H1 (cell line): Measurements from ENCODE around the gene MX1. TPM values are rescaled to one million over a fixed set of nuclear protein-coding genes. Genes with fewer than 3 reads are reported as not detected.

Experiments
- ATF2 ChIP-seq: IDR thresholded peaks from 2 replicates; pipeline ENCODE4 v1.6.1; 2012; ENCODE audit warnings: low read length, inconsistent platforms
- CHD7 ChIP-seq: fragments of 300-600 bp; sonication (generic); IDR thresholded peaks from 2 replicates; pipeline ENCODE4 v1.7.1; 2012; ENCODE audit warnings: low read length, moderate library complexity, mild to moderate bottlenecking, inconsistent platforms; ENCODE audit not compliant: insufficient replicate concordance
- CREB1 ChIP-seq: IDR thresholded peaks from 2 replicates; pipeline ENCODE4 v1.6.1; 2012; ENCODE audit warnings: inconsistent platforms
- FOSL1 ChIP-seq: IDR thresholded peaks from 2 replicates; pipeline ENCODE4 v1.6.1; 2011; ENCODE audit warnings: mild to moderate bottlenecking, low read depth, low read length, moderate library complexity; ENCODE audit not compliant: insufficient read depth
- SIN3A ChIP-seq, 2 experiments: IDR thresholded peaks in 1 of 2; conservative IDR thresholded peaks in 1 of 2; 2 replicates each; pipeline ENCODE4 v1.6.1; 2011 to 2012; ENCODE audit warnings: low read length in 2 of 2, improper control_type of control experiment in 1 of 2, low read depth in 1 of 2, mild to moderate bottlenecking in 1 of 2
- SP2 ChIP-seq: IDR thresholded peaks from 2 replicates; pipeline ENCODE4 v1.6.1; 2012; ENCODE audit warnings: mild to moderate bottlenecking, low read length, inconsistent platforms
- TBP ChIP-seq: IDR thresholded peaks from 2 replicates; pipeline ENCODE4 v1.6.1; 2011; ENCODE audit warnings: low read depth, low read length, improper control_type of control experiment
- TCF12 ChIP-seq: IDR thresholded peaks from 2 replicates; pipeline ENCODE4 v1.6.1; 2011; ENCODE audit warnings: low read depth, mild to moderate bottlenecking, low read length
- ZNF274 ChIP-seq: IDR thresholded peaks from 2 replicates; pipeline ENCODE4 v1.7.0; 2012; ENCODE audit warnings: low read length, borderline replicate concordance; ENCODE audit errors: extremely low read depth
- polyA plus RNA-seq, 7 experiments: library from polyadenylated mRNA; depleted of rRNA in 3 of 7; stranded (reverse) in 5 of 7; unstranded in 2 of 7; fragments of >200 nt in 5 of 7; fragments of 200-250 nt in 2 of 7; gene quantifications; 1 replicate in 5 of 7; 2 replicates in 1 of 7; 4 replicates in 1 of 7; pipeline versions ENCODE4 v1.2.1 to v1.2.3, GENCODE V29; 2011 to 2013; ENCODE audit warnings: missing spikeins in 2 of 7, mixed read lengths in 2 of 7
- total RNA-seq: library from RNA; stranded (reverse); fragmentation: NEBNext Ultra II Directional; extraction: Animal tissue kit (Norgen Biotek cat#: 25700); gene quantifications from 2 replicates; pipeline ENCODE4 v1.2.1, GENCODE V29; 2021

The MX1 gene
- total and polyA plus RNA-seq, 2 of the 8 experiments (the other 6 are each of a cell fraction or from before 2014, with no cell fraction given), result 3.8 to 5.7 TPM

GRCh38 chr21:41477641-41478318, 51.7 kb downstream of the MX1 start (continued):
- TF ChIP-seq CHD7, result no peak
- peak; percentile 99 for TF ChIP-seq TCF12
- no peak for TF ChIP-seq ATF2
- no peak for TF ChIP-seq SIN3A (conservative IDR thresholded peaks at IDR 0.05 in 1 of 2, IDR thresholded peaks at IDR 0.05 in 1 of 2; ENCODE audit: low read depth in 1 of 2, low read length in 2 of 2)
- TF ChIP-seq ZNF274, result no peak
- no peak for TF ChIP-seq SP2
- no peak for TF ChIP-seq FOSL1
- no peak for TF ChIP-seq TBP
- peak; percentile 34; the same call in 1 of the 2 replicates for TF ChIP-seq CREB1
